HG02840 (cell line): Measurements from ENCODE around the gene ZNF423.

Experiments used
- ATAC-seq: cut with Tn5 transposase; IDR thresholded peaks from one replicate; pipeline ENCODE4 v1.9.1; 2021; ENCODE audit warnings: mild to moderate bottlenecking, moderate library complexity, moderate number of reproducible peaks; ENCODE audit not compliant: unreplicated experiment, low FRiP score

ZNF423 gene

GRCh38 chr16:49459953-49460735 lies 395.8 kb downstream of the ZNF423 start:
- ATAC-seq, result no peak

GRCh38 chr16:49458656-49459445 lies 397.1 kb downstream of the ZNF423 start:
- no peak for ATAC-seq

- no peak for ATAC-seq
Measured at GRCh38 chr16:49458243-49458642, 397.7 kb downstream of the ZNF423 start.

- no peak for ATAC-seq
Measured at GRCh38 chr16:49457196-49457595, 398.7 kb downstream of the ZNF423 start.

- ATAC-seq, result no peak
Measured at GRCh38 chr16:49456763-49457162, 399.1 kb downstream of the ZNF423 start.

GRCh38 chr16:49455991-49456745 lies 399.7 kb downstream of the ZNF423 start:
- no peak for ATAC-seq

GRCh38 chr16:49455181-49455990 lies 400.5 kb downstream of the ZNF423 start:
- no peak for ATAC-seq

- no peak for ATAC-seq
Measured at GRCh38 chr16:49454426-49455180, 401.3 kb downstream of the ZNF423 start.

GRCh38 chr16:49453983-49454382 lies 401.9 kb downstream of the ZNF423 start:
- ATAC-seq, result no peak

- no peak for ATAC-seq
Measured at GRCh38 chr16:49453021-49453420, 402.9 kb downstream of the ZNF423 start.

- no peak for ATAC-seq
Measured at GRCh38 chr16:49452578-49452977, 403.3 kb downstream of the ZNF423 start.

- no peak for ATAC-seq
Measured at GRCh38 chr16:49452108-49452507, 403.8 kb downstream of the ZNF423 start.

GRCh38 chr16:49446805-49447204 lies 409.1 kb downstream of the ZNF423 start:
- no peak for ATAC-seq

- ATAC-seq, result no peak
Measured at GRCh38 chr16:49443576-49443975, 412.3 kb downstream of the ZNF423 start.

- no peak for ATAC-seq
Measured at GRCh38 chr16:49442805-49443204, 413.1 kb downstream of the ZNF423 start.

- peak; percentile 96 for ATAC-seq
Measured at GRCh38 chr16:49441366-49441780, 414.5 kb downstream of the ZNF423 start.

- ATAC-seq, result no peak
Measured at GRCh38 chr16:49440156-49441065, 415.5 kb downstream of the ZNF423 start.

GRCh38 chr16:49439676-49440075 lies 416.2 kb downstream of the ZNF423 start:
- ATAC-seq, result no peak
